WTC11 (cell line): ENCODE measurements around the gene BTBD19. TPM values are rescaled to one million over a fixed set of nuclear protein-coding genes. Genes with fewer than 3 reads are reported as not detected.
A peak's percentile ranks its signal among the peaks of the same experiment; 100 is the strongest.

Source experiments
- ATAC-seq: fragments of 200-7000 bp; cut with Tn5 transposase; 2 replicates; pipeline ENCODE4 v1.10.0; 2021; ENCODE audit warnings: mild to moderate bottlenecking, moderate library complexity
- CTCF ChIA-PET: fragments of 300-600 bp; sonication (Branson Sonifier 250); formaldehyde crosslinking; loops from one replicate; lab custom pipeline; 2021; ENCODE audit warnings: antibody characterized with exemption; lab: Charles Lee
- POLR2A ChIA-PET: fragments of 350-600 bp; sonication (Branson Sonifier 250); formaldehyde crosslinking; loops from one replicate; lab custom pipeline; 2021; ENCODE audit warnings: antibody characterized with exemption; lab: Charles Lee
- DNase-seq: peaks from one replicate; pipeline ENCODE4 v3.0.0; 2021; ENCODE audit warnings: low spot score
- H3K27ac Mint-ChIP-seq: 2 replicates; pipeline ENCODE4 v1.8.0; 2021; ENCODE audit warnings: mixed read lengths
- H3K27me3 Mint-ChIP-seq: 2 replicates; pipeline ENCODE4 v1.8.0; 2021; ENCODE audit warnings: low read depth, mild to moderate bottlenecking, moderate library complexity, mixed read lengths
- H3K36me3 Mint-ChIP-seq: 2 replicates; pipeline ENCODE4 v1.8.0; 2021; ENCODE audit warnings: mixed read lengths
- H3K4me1 Mint-ChIP-seq: 2 replicates; pipeline ENCODE4 v1.8.0; 2022; ENCODE audit warnings: mixed read lengths
- H3K4me3 Mint-ChIP-seq: 2 replicates; pipeline ENCODE4 v1.8.0; 2021; ENCODE audit warnings: mild to moderate bottlenecking, moderate library complexity, mixed read lengths
- H3K9me3 Mint-ChIP-seq: 2 replicates; pipeline ENCODE4 v1.8.0; 2021; ENCODE audit warnings: mixed read lengths
- CDX4 ChIP-seq: fragments of 250-450 bp; sonication (Bioruptor Pico); IDR thresholded peaks from 2 replicates; pipeline ENCODE4 v1.9.0; 2021; ENCODE audit warnings: moderate library complexity, mild to moderate bottlenecking, inconsistent platforms, borderline replicate concordance
- CREB1 ChIP-seq: sonication (generic); formaldehyde crosslinking; IDR thresholded peaks from 2 replicates; pipeline ENCODE4 v1.8.0; 2023; ENCODE audit warnings: mild to moderate bottlenecking, missing genetic modification reagents
- ELF4 ChIP-seq: sonication (generic); formaldehyde crosslinking; IDR thresholded peaks from 2 replicates; pipeline ENCODE4 v1.8.1; 2022; ENCODE audit warnings: low read depth, mild to moderate bottlenecking, moderate library complexity, missing genetic modification reagents
- KAT7 ChIP-seq: sonication (generic); formaldehyde crosslinking; IDR thresholded peaks from 2 replicates; pipeline ENCODE4 v1.8.1; 2023; ENCODE audit warnings: missing genetic modification reagents, mild to moderate bottlenecking, borderline replicate concordance
- MAX ChIP-seq: sonication (generic); formaldehyde crosslinking; IDR thresholded peaks from 2 replicates; pipeline ENCODE4 v1.8.0; 2022; ENCODE audit warnings: mild to moderate bottlenecking, missing genetic modification reagents
- NFATC4 ChIP-seq: fragments of 250-450 bp; sonication (Bioruptor Pico); IDR thresholded peaks from 2 replicates; pipeline ENCODE4 v1.9.0; 2021; ENCODE audit warnings: mild to moderate bottlenecking
- NR2C2 ChIP-seq: sonication (generic); formaldehyde crosslinking; IDR thresholded peaks from 2 replicates; pipeline ENCODE4 v1.8.0; 2022; ENCODE audit warnings: mild to moderate bottlenecking, missing genetic modification reagents
- SMAD4 ChIP-seq: sonication (generic); formaldehyde crosslinking; IDR thresholded peaks from 2 replicates; pipeline ENCODE4 v1.8.0; 2022; ENCODE audit warnings: mild to moderate bottlenecking, missing genetic modification reagents
- SP1 ChIP-seq: sonication (generic); formaldehyde crosslinking; conservative IDR thresholded peaks from 2 replicates; pipeline ENCODE4 v1.8.1; 2022; ENCODE audit warnings: missing genetic modification reagents
- STAT6 ChIP-seq: sonication (generic); formaldehyde crosslinking; conservative IDR thresholded peaks from 2 replicates; pipeline ENCODE4 v1.8.1; 2023; ENCODE audit warnings: mild to moderate bottlenecking, low read depth, missing genetic modification reagents, moderate library complexity
- ZNF317 ChIP-seq: sonication (generic); formaldehyde crosslinking; IDR thresholded peaks from 2 replicates; pipeline ENCODE4 v1.8.1; 2023; ENCODE audit warnings: low read depth, mild to moderate bottlenecking, moderate library complexity, missing genetic modification reagents, borderline replicate concordance
- total RNA-seq: library from RNA; stranded (reverse); gene quantifications from 3 replicates; pipeline ENCODE4 v1.2.3, GENCODE V29; 2021
- TF ChIP-seq, protein P1 (sequence below): fragments of 250-450 bp; sonication (Bioruptor Pico); IDR thresholded peaks from 2 replicates; pipeline ENCODE4 v1.9.0; 2021; ENCODE audit warnings: mild to moderate bottlenecking, borderline replicate concordance
- TF ChIP-seq, protein P2 (sequence below): sonication (generic); formaldehyde crosslinking; IDR thresholded peaks from 2 replicates; pipeline ENCODE4 v1.8.1; 2023; ENCODE audit warnings: mild to moderate bottlenecking, missing genetic modification reagents

BTBD19 gene
- total RNA-seq, 1 experiment from 2014 or later, result 1.7 TPM

DNA sequence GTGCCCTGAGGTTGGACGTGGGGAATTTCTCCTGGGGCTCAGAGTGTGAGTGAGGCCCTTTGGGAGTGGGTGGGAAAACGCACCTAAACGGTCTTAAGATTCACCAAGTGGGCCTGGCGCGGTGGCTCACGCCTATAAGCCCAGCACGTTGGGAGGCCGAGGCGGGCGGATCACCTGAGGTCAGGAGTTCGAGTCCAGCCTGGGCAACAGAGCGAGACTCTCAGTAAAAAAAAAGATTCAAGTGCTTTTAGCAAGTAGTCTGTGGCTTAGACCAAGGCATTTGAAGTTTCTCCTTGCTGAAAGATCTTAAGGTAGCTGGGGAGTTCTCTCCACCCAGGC lies 31.6 kb upstream of the BTBD19 start (continued):
- TF ChIP-seq, protein P1, sequence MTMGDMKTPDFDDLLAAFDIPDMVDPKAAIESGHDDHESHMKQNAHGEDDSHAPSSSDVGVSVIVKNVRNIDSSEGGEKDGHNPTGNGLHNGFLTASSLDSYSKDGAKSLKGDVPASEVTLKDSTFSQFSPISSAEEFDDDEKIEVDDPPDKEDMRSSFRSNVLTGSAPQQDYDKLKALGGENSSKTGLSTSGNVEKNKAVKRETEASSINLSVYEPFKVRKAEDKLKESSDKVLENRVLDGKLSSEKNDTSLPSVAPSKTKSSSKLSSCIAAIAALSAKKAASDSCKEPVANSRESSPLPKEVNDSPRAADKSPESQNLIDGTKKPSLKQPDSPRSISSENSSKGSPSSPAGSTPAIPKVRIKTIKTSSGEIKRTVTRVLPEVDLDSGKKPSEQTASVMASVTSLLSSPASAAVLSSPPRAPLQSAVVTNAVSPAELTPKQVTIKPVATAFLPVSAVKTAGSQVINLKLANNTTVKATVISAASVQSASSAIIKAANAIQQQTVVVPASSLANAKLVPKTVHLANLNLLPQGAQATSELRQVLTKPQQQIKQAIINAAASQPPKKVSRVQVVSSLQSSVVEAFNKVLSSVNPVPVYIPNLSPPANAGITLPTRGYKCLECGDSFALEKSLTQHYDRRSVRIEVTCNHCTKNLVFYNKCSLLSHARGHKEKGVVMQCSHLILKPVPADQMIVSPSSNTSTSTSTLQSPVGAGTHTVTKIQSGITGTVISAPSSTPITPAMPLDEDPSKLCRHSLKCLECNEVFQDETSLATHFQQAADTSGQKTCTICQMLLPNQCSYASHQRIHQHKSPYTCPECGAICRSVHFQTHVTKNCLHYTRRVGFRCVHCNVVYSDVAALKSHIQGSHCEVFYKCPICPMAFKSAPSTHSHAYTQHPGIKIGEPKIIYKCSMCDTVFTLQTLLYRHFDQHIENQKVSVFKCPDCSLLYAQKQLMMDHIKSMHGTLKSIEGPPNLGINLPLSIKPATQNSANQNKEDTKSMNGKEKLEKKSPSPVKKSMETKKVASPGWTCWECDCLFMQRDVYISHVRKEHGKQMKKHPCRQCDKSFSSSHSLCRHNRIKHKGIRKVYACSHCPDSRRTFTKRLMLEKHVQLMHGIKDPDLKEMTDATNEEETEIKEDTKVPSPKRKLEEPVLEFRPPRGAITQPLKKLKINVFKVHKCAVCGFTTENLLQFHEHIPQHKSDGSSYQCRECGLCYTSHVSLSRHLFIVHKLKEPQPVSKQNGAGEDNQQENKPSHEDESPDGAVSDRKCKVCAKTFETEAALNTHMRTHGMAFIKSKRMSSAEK (CRISPR knock-in tag), result no peak
- TF ChIP-seq CDX4 (CRISPR knock-in tag) (no peak), MAX (CRISPR knock-in tag) (no peak), STAT6 (CRISPR knock-in tag) (no peak), SMAD4 (no peak), KAT7 (CRISPR knock-in tag) (no peak), CREB1 (CRISPR knock-in tag) (no peak), NFATC4 (CRISPR knock-in tag) (no peak)
- TF ChIP-seq, all 79 proteins: peak for 0

DNA sequence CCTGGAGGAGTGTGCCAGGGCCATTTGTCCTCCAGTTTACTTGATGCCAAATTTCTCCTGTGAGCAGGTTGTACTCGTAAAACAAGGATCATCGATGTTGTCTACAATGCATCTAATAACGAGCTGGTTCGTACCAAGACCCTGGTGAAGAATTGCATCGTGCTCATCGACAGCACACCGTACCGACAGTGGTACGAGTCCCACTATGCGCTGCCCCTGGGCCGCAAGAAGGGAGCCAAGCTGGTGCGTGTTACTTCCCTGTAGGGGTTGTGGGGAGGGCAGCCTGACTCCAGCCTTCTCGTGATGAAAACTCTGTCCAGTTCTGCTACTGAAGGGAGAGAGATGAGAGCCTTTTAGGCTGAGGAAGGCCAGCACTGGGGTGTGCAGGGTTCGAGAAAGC lies 30.8 kb upstream of the BTBD19 start:
- TF ChIP-seq NR2C2 (CRISPR knock-in tag), result no peak
- 0 out of 2 replicates have a peak, but pooled peaks have one; percentile 18 for TF ChIP-seq SP1
- TF ChIP-seq, protein P2, sequence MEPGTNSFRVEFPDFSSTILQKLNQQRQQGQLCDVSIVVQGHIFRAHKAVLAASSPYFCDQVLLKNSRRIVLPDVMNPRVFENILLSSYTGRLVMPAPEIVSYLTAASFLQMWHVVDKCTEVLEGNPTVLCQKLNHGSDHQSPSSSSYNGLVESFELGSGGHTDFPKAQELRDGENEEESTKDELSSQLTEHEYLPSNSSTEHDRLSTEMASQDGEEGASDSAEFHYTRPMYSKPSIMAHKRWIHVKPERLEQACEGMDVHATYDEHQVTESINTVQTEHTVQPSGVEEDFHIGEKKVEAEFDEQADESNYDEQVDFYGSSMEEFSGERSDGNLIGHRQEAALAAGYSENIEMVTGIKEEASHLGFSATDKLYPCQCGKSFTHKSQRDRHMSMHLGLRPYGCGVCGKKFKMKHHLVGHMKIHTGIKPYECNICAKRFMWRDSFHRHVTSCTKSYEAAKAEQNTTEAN, result 0 out of 2 replicates have a peak, but pooled peaks have one; percentile 2

DNA sequence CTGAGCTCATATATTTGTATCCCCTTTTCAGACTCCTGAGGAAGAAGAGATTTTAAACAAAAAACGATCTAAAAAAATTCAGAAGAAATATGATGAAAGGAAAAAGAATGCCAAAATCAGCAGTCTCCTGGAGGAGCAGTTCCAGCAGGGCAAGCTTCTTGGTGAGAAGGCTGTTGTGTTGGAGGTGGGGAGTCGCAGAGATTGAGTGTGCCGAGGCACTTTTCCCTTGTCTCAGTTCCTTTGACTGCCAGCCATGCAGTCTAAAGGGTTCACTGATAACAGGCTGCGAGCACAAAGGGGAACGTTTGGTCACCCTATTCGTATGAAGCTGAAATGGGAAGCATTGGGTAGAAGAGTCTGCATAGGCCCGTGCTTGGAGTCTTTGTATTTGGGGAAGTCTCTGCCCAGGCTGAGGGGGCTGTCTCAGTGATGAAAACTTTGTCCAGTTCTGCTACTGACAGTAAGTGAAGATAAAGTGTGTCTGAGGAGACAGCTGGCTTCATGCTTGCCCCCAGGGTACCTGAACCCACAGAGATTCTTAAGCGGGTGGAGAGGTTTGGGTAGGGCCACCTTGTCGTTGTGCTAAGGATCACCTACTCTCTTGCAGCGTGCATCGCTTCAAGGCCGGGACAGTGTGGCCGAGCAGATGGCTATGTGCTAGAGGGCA lies 30.2 kb upstream of the BTBD19 start:
- TF ChIP-seq STAT6 (CRISPR knock-in tag) (no peak), ELF4 (CRISPR knock-in tag) (no peak), ZNF317 (CRISPR knock-in tag) (no peak)
- Mint-ChIP-seq H3K36me3 (peaks cover 49% of the 10 kb centered on the region), H3K4me3 (peak overlapping the region; percentile 87), H3K27me3 (no peaks in the 10 kb centered on the region), H3K9me3 (no peaks in the 10 kb centered on the region), H3K4me1 (peaks cover 22% of the 10 kb centered on the region), H3K27ac (peak overlapping the region; percentile 94)
- CTCF ChIA-PET, result no interaction called here
- ATAC-seq (no peak), DNase-seq (no peak)
- POLR2A ChIA-PET, result no interaction called here

More for the DNA sequence above, 30.8 kb upstream of the BTBD19 start:
- Mint-ChIP-seq H3K27me3 (no peaks in the 10 kb centered on the region), H3K4me3 (peak overlapping the region; percentile 87), H3K36me3 (peaks cover 49% of the 10 kb centered on the region), H3K4me1 (peaks cover 22% of the 10 kb centered on the region), H3K9me3 (no peaks in the 10 kb centered on the region), H3K27ac (peak overlapping the region; percentile 94)
- CTCF ChIA-PET, result no interaction called here
- DNase-seq (no peak), ATAC-seq (no peak)
- POLR2A ChIA-PET, result no interaction called here
